ENCODE data around the gene F2R. TPM values are rescaled to one million over a fixed set of nuclear protein-coding genes. Genes with fewer than 3 reads are reported as not detected.

The F2R gene
- total RNA-seq, 4 donors from 2014 or later, result 2.4 to 4.2 (median 3.8) TPM

GRCh38 chr5:76723906-76724305, 8.0 kb downstream of the F2R start:
- no peak for ATAC-seq
- in situ Hi-C loops (cut with MboI; ENCODE audit: low sequenced_read_pairs in 4 of 4), result no loop called here
- no peak for DNase-seq

GRCh38 chr5:76724871-76725270, 8.9 kb downstream of the F2R start:
- in situ Hi-C loops (cut with MboI; ENCODE audit: low sequenced_read_pairs in 4 of 4), result no loop called here
- H3K27ac ChIP-seq, result no peak overlapping the region

More at GRCh38 chr5:76723906-76724305, 8.0 kb downstream of the F2R start:
- intact Hi-C loops (cut with DNase I; ENCODE audit: low total_unique reads), result no loop called here
- TF ChIP-seq CTCF (IDR thresholded peaks at IDR 0.05 in 4 of 5, conservative IDR thresholded peaks at IDR 0.05 in 1 of 5) (no peak), POLR2A (IDR thresholded peaks at IDR 0.05) (no peak)
- Histone ChIP-seq H3K36me3 (no peaks in the 10 kb centered on the region), H3K27ac (no peak overlapping the region), H3K4me3 (no peak overlapping the region), H3K27me3 (no peaks in the 10 kb centered on the region), H3K9me3 (peaks cover 0 to 5% (median 0%) of the 10 kb centered on the region in 3 donors), H3K4me1 (no peaks in the 10 kb centered on the region)

GRCh38 chr5:76728965-76729364, 13.0 kb downstream of the F2R start:
- Histone ChIP-seq H3K4me1 (no peaks in the 10 kb centered on the region), H3K27ac (no peak overlapping the region), H3K36me3 (no peaks in the 10 kb centered on the region), H3K4me3 (no peak overlapping the region), H3K9me3 (peaks cover 0 to 15% (median 9%) of the 10 kb centered on the region in 3 donors), H3K27me3 (no peaks in the 10 kb centered on the region)
- DNase-seq (no peak), ATAC-seq (no peak)
- TF ChIP-seq CTCF (IDR thresholded peaks at IDR 0.05 in 4 of 5, conservative IDR thresholded peaks at IDR 0.05 in 1 of 5) (no peak), POLR2A (IDR thresholded peaks at IDR 0.05) (no peak)
- in situ Hi-C loops (cut with MboI; ENCODE audit: low sequenced_read_pairs in 4 of 4) (no loop called here), intact Hi-C loops (cut with DNase I; ENCODE audit: low total_unique reads) (no loop called here)

More at GRCh38 chr5:76724871-76725270, 8.9 kb downstream of the F2R start:
- no peak for DNase-seq
- intact Hi-C loops (cut with DNase I; ENCODE audit: low total_unique reads), result no loop called here
- TF ChIP-seq CTCF (IDR thresholded peaks at IDR 0.05 in 4 of 5, conservative IDR thresholded peaks at IDR 0.05 in 1 of 5) (no peak), POLR2A (IDR thresholded peaks at IDR 0.05) (no peak)
- Histone ChIP-seq H3K9me3 (peaks cover 0 to 7% (median 3%) of the 10 kb centered on the region in 3 donors), H3K27me3 (no peaks in the 10 kb centered on the region), H3K4me3 (no peak overlapping the region), H3K36me3 (no peaks in the 10 kb centered on the region), H3K4me1 (no peaks in the 10 kb centered on the region)
- no peak for ATAC-seq

- no peak for ATAC-seq
- DNase-seq, result no peak
- H3K4me3 ChIP-seq, result no peak overlapping the region
- no peaks in the 10 kb centered on the region for H3K4me1 ChIP-seq
- H3K9me3 ChIP-seq, result peaks cover 0 to 15% (median 9%) of the 10 kb centered on the region in 3 donors
- H3K27ac ChIP-seq, result no peak overlapping the region
- intact Hi-C loops (cut with DNase I; ENCODE audit: low total_unique reads), result no loop called here
- H3K27me3 ChIP-seq, result no peaks in the 10 kb centered on the region
- no peaks in the 10 kb centered on the region for H3K36me3 ChIP-seq
- in situ Hi-C loops (cut with MboI; ENCODE audit: low sequenced_read_pairs in 4 of 4), result no loop called here
- TF ChIP-seq CTCF (IDR thresholded peaks at IDR 0.05 in 4 of 5, conservative IDR thresholded peaks at IDR 0.05 in 1 of 5) (no peak), POLR2A (IDR thresholded peaks at IDR 0.05) (no peak)
These were observed 13.7 kb downstream of the F2R start for GRCh38 chr5:76729373-76730290.

Measured in gastrocnemius medialis (tissue), 4 donors.